HG03280 (cell line): ENCODE measurements around the gene ANKS4B.
"Not testable (repeated sequence)": the region's sequence is repeated elsewhere in the genome, so short reads cannot be mapped to it uniquely, and the experiment has no call there.

Source experiments
- ATAC-seq: cut with Tn5 transposase; IDR thresholded peaks from one replicate; pipeline ENCODE4 v1.9.1; 2021; ENCODE audit warnings: mild to moderate bottlenecking, moderate library complexity; ENCODE audit not compliant: unreplicated experiment

The ANKS4B gene, protein sequence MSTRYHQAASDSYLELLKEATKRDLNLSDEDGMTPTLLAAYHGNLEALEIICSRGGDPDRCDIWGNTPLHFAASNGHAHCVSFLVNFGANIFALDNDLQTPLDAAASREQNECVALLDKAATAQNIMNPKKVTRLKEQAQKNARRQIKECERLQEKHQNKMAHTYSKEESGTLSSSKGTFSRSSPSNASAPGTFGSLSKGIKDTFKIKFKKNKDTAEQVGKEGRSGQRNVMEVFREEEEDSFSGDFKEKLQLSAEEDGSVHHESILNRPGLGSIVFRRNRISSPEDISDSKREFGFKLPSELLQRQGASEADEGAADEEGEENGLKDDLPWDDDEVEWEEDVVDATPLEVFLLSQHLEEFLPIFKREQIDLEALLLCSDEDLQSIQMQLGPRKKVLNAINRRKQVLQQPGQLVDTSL

DNA sequence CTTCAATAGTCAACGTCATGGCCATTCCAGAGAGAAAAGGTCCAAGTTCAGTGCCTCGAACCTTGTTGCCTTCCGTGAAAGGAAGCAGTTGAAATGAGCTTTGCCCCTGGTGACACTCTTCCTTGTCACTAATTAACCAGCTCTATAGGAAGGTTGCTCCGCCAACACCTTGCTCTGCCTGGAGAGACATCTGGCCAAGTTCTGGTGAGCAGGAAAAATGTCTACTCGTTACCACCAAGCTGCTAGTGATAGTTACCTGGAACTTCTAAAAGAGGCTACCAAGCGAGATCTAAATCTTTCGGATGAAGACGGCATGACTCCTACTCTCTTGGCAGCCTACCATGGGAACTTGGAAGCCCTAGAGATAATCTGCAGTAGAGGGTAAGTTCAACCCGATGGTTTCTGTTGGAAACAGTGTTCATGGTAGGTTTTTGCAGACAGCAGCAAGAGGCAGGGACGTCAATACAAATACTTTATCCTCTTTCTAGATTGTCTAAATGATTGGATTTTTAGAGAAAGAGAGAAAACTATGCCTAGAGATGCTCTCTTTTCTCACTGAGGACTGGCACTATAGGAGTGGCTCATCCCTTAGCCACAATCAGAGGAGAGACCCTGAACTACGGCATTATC, at the start of gene ANKS4B:
Gene ANKS4B, plus strand, starts transcription at position 179 of the 630 bp plus-strand sequence. Its CDS starts 39 bp downstream, at position 218.
- ATAC-seq, result no peak

DNA sequence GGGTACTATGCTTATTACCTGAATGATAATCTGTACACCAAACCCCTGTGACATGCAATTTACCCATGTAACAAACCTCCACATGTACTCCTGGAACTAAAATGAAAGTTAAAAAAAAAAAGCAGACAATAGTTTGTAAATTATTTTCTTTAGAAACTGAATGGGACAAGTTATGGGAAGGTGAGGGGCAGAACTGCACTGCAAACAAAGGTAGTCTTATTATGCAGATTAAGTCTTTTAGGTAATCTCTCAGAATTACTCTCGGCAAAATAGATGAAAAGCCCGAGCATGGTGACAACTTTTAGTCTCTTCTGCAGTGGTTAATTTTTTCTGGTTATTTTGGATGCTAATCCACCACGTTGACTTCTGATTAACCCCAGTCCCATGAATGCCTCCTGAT, 49.5 kb upstream of the ANKS4B start:
- ATAC-seq, result no peak

DNA sequence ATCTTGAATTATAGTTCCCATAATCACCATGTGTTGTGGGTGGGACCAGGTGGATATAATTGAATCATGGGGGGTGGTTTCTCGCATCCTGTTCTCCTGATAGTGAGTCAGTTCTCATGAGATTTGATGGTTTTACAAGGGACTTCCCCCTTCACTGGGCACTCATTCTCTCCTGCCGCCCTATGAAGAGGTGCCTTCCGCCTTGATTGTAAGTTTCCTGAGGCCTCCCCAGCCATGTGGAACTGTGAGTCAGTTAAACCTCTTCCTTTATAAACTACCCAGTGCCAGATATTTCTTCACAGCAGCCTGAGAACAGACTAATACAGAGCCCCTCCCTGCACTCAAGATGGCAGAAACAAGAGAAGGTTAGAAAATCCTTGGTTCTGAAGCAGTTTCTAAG, 48.7 kb upstream of the ANKS4B start:
- no peak for ATAC-seq

DNA sequence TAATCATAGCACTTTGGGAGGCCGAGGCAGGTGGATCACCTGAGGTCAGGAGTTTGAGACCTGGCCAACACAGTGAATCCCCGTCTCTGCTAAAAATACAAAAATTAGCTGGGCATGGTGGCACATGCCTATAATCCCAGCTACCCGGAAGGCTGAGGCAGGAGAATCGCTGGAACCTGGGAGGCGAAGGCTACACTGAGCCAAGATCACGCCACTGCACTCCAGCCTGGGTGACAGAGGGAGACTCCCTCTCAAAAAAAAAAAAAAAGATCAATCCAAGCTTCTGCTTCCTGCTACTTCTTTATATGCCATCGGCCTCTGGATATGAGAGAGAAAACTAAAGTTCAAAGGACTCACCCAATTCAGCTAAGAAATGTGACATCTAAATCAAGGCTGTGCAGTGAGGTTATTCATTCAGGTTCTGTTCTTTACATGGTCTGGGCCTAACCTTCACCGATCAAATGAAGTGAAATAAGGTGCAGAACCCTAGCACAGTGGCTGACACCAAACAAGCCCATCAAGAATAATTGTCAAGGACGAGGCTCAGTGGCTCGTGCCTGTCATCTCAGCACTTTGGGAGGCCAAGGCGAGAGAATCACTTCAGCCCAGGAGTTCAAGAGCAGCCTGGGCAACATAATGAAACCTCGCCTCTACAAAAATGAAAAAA, 47.7 kb upstream of the ANKS4B start:
- no peak for ATAC-seq

DNA sequence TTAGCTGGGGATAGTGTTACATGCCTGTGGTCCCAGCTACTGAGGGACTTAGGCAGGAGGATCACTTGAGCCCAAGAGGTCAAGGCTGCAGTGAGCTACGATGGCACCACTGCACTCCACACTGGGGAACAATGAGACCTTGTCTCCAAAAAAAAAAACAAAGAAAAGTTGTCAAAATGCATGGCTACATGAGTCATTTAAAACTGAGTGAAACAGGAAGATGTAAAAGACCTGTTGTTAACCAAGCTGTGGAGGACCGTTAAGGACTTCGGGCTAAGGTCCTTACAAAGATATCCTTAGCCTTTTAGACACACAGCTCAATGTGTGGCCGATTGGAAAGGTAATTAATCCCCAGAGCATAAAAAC, 47.2 kb upstream of the ANKS4B start:
- ATAC-seq, result no peak

DNA sequence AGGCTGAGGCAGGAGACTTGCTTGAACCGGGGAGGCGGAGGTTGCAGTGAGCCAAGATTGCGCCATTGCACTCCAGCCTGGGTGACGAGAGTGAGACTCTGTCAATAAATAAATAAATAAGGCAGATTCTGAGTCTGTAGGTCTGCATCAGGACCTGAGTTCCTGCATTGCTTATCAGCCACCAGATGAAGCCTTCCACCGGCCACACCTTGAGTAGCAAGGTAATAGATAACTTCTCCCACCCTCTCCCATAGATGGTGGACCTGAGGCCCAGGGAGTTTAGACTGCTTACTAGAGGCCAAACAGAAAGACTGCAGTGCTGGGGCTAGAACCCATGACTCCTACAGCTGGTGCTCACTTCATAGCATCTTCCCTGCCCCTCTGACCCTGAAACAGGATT, 44.2 kb upstream of the ANKS4B start:
- ATAC-seq, result no peak

DNA sequence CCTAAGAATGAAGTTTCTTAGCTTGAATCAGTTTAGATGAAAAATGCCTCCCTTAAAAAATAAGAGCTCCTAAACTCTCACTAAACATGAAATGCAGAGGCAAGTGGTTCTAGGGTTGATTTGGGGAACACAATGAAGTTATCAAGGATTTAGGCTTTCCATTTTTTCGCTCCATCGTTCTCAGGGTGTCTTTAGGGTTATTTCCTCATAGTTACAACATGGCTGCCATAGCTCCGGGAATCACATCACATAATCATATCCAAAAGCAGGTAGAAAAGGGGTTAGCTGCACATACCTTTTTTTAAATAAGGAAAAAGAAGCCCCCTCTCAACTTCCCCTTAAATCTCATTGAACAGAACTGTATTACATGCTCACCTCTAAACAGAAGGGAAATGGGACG, 43.5 kb upstream of the ANKS4B start:
- no peak for ATAC-seq

DNA sequence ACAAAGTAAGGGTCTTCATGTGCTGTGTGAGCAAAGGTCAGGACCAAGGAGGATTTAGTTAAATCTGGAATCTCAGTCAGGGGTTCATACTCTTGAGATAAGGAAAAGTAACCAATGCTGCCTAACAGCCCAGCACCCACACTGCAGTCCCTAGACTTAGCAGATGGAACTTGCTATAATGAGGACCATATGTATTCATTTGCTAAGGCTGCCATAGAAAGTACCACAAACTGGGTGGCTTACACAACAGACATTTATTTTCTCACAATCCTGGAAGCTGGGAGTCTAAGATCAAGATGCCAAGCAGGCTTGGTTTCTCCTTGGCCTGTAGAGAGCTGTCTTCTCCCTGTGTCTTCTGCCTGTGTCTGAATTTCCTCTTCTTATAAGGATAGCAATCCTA, 42.9 kb upstream of the ANKS4B start:
- ATAC-seq, result no peak

DNA sequence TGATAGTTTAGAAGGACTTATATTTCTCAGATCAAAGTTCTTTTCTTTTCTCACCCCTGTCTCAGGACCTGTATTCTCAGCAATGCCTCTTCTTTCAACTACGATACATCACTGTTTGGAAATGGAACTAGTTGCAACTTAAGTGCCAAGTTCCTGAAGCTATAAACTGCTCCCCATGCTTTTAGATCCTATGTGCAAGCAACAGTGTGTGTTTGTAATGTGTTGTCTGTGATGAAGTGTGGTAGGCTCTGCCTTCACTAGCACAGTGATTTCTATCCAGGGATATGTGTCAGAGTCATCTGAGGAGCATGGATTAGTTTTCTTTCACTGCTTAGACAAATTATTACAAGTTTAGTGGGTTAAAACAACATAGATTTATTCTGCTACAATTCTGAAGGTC, 40.5 kb upstream of the ANKS4B start:
- ATAC-seq, result no peak

DNA sequence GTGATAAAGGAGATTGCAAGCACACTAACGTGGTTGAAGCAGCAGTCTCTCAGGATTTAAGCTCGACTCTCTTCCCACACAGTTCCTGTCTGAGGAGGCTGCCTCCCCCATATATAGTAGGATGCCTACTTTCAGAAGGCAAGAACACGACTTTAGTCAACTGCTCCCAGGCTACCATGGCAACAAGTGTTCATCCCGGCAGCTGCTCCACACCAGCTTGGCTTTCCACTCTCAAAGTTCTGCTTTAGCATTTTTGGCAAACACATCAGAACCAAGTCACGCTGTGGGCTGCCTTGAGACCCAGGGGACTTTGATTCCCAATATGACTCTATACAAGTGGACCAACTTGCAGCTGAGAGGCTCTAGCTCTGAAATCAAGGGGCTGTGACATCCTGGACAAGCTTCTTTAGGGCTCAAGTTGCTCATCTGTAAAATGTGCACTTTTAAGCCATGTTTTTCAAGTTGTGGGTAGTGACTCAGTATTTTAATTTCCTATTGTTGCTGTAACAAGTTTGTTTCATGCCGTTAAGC, 38.7 kb upstream of the ANKS4B start:
- no peak for ATAC-seq

DNA sequence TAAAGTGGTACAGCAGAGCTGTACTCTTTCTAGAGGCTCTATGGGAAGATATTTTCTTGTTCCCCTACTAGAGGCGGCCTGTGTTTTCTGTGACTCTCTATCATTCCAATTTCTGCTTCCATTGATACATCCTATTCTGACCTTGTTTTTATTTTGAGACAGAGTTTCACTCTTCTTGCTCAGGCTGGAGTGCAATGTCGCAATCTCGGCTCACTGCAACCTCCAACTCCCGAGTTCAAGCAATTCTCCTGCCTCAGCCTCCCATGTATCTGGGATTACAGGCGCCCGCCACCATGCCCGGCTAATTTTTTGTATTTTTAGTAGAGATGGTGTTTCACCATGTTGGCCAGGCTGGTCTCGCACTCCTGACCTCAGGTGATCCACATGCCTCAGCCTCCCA, 38.2 kb upstream of the ANKS4B start:
- not testable (repeated sequence) for ATAC-seq

DNA sequence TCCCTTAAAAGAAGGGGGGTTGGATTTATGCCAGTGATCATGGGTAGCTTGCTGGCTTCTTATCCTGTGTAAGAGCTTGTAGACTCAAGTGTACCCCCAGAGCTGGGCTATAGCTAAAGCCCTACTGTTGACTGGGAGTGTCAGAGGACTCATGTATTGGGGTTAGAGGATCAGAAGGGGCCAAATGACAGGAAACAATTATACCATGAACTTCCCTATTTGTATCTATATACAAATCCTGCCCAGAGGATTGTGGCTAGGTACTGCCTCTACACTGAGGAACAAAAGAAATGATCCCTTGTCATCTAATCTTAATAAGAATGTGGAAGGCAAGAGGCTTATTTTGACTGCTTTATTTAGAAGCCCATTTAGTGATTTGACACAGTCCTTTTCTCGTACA, 36.4 kb upstream of the ANKS4B start:
- ATAC-seq, result no peak

DNA sequence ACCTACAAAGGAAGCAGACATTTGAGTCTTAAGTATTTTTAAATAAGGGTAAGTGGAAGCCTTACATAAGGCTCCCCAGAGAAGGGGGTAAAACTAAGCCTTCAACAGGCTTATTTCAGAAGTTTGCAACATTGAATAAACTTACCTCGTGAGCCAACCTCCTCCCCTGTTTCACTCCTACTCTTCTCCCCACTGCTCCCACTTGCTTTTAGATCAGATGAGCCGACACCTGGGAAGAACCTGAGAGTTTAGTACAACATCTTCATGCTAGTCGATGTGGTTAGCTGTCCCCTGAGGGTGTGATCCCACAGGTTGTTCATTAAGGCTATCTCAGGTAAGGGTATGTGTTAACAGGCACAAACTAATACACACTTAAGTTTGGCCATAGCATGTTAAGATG, 35.9 kb upstream of the ANKS4B start:
- no peak for ATAC-seq

DNA sequence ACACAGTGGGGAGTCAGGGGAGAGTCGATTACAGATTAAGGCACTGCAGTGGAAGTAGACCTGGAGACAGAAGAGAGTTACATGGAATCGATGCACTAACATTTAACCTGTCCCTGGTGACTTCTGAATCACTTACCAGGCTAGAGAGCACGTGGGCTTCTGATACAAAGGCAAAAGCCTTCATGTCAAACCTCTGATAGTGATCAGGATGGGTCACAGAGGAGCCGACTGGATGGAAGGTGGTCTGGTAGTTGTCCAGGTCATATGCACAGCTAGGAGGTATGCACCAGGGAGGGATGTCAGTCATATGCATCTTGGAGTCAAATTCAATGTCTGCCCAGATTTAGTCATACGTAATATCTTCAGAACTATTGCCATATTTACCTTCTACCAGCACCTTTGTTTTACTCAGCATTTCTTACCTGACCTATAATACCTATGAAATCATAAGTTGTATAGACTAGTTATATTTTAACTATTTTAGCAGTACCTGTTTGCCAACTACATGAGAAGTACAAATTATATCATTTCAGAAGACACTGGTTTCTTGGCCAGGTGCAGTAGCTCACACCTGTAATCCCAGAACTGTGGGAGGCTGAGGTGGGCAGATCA, 33.8 kb upstream of the ANKS4B start:
- no peak for ATAC-seq

DNA sequence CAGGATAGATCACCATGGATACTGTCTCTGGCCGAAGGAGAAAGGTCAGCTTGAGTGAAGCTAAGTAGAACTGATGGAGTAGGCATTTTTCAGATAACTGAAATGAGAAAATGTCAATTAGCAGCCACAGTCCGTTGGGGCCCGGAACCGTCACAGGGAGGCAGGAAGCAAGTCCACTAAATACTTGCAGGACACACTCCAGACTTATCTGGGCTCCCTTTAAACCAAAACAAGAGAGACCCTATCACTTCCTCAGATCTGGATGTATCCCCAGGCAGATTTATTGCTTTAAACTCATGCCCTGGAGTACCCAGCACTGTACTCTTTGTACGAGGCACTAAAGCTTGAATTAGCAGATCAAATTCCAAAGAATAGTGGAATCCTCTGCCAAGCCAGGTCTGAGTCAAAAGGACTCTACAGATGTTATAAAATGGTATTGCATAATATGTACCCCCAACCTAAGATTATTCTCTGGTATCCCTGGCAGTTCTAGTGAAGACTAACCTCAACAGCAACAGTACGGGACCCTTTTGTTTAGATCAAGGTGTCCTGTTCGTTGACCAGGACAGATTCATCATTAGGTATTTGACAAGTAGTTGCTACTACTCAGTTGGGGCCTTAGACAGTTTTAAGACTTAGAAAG, 30.2 kb upstream of the ANKS4B start:
- no peak for ATAC-seq

DNA sequence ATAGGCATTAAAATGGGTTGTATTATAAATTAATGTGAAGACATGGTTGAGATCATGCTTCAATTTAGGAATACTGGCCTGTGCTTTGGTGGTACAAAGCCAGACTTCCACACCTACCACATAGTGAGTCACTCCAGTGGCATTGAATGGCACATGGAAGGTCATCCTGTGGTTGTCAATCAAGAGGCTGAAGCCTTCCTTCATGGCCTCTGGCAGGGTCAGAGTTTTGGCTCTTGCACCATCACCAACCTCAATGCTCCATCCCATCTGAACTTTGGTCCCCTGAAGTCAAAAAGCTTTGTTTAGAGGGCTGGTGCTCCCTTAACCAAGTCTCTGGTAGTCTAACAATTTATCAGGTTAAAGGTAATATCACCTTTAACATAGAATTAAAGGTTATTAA, 28.2 kb upstream of the ANKS4B start:
- ATAC-seq, result no peak

DNA sequence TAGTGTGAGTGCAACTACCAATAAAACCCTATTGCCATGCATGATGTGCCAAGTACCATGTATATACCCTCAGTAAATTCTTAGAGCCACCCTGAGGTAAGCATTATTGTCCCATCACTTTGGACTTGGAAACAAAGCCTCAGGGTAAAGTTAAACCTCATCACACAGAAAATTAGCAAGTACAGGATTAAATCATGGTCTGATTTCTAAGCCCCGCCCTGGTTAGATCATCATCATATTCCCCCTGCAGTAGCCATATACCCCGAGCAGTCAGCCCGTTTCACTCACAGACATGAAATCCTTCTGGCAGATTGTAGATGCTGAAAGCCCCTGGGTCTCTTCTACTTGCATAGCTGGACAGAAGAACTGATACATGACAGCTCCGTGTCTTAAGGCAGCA, 26.9 kb upstream of the ANKS4B start:
- ATAC-seq, result no peak

DNA sequence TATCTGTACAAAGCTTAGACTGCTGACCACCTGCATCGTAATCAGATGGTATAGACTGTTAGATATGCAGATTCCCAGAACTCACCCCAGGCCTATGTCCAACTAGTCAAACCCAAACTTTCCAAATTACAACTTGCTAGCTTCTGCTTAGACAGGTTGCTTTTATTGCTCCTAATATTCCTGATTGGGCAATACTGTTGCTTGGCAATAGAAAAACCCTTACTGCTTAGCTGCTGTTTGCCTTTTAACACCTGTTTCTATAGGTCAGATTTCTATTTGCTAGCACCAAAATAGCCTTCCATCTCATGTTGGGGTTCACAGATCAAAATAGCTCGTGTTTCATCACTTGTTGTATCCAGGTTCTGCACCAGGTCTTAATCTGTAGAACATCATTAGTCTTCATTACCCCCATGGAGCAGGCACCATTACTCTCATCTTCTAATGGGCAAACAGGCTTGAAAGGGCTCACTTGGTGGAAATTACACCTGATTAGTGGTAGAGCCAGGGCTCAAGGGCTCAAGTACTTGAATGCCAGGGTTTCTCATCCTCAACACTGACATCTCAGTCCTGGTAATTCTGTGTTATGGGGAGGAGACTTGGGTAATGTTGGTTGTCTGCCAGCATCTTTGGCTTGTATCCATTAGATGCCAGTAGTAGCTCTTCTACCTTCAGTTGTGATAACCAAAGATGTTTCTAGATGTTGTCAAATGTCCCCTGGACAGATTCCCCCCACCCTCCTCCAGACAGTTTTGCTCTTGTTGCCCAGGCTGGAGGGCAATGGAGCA, 24.9 kb upstream of the ANKS4B start:
- ATAC-seq, result no peak

DNA sequence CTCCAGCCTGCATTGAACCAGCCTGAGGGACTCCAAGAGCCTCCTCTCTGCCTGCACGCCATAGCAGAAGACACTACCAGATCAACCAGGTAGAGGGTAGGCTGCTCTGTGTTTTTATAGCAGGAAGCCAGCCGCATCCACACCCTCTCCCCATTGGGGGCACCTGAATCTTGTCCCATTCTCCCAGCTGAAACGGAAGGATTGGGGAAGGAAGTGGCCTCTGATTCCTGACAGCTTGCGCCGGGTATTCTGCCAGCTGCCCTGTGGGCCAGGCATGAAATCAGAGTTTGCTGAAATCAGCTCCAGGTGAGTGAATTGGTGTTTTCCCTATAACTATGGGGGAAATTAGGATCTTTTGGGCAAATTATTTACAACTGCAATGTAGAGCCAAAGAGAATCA, 22.0 kb upstream of the ANKS4B start, which contains the start of gene ZP2:
Gene ZP2, minus strand, starts transcription at position 89 of the 400 bp plus-strand sequence. Its CDS starts 27 bp downstream, at position 62.
- no peak for ATAC-seq

DNA sequence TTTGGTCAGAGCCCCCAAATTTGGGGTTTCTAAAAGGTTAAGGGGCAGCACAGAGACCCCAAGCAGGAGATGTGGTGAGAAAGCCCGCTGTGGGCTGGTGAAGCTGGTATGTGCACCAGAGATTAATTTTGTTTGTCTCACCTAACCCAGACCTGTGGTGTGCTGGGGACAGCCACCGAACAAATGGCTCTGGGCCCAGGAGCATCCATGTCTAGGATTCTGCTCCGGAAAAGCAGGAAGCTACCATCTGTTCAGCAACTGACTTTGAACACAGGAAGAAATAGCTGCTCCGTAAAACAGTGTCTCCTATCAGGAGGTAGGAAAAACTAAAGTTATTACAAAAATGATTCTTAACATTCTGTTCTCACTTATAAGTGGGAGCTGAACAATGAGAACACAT, 19.4 kb upstream of the ANKS4B start:
- no peak for ATAC-seq
